GM12874 (cell line): ENCODE measurements around the gene ZNF2.
A peak's percentile ranks its signal among the peaks of the same experiment; 100 is the strongest.

Experiments
- CTCF ChIP-seq: IDR thresholded peaks from 2 replicates; pipeline ENCODE4 v1.5.1; 2011; ENCODE audit warnings: low read depth, mild to moderate bottlenecking, control low read depth, low read length, moderate library complexity; ENCODE audit not compliant: insufficient read depth

ZNF2 gene

DNA sequence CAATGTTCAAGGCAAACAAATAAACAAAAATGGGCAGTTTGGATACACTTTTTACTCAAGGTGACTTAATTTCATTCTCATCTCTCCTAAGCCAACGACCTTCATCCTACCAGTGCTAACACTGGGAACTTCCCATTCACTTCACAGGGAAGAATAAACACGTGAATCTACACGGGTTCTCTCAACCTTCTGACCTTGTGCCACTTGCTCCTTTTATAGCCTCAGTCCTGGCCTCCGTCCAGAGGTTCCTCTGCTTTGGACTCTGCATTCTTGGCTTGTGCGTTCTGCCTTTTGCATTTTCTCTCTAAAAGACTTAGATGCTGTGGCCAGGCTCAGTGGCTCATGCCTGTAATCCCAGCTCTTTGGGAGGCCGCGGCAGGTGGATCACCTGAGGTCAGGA, 13.8 kb downstream of the ZNF2 start:
- no peak for TF ChIP-seq CTCF

- TF ChIP-seq CTCF = no peak
Observed at GRCh38 chr2:95181774-95182173, 16.2 kb downstream of the ZNF2 start.

- no peak for TF ChIP-seq CTCF
Observed at GRCh38 chr2:95185197-95185596, 19.6 kb downstream of the ZNF2 start.

GRCh38 chr2:95185973-95186372, 20.4 kb downstream of the ZNF2 start:
- no peak for TF ChIP-seq CTCF

GRCh38 chr2:95192956-95193355, 27.3 kb downstream of the ZNF2 start:
- TF ChIP-seq CTCF = peak; percentile 52

DNA sequence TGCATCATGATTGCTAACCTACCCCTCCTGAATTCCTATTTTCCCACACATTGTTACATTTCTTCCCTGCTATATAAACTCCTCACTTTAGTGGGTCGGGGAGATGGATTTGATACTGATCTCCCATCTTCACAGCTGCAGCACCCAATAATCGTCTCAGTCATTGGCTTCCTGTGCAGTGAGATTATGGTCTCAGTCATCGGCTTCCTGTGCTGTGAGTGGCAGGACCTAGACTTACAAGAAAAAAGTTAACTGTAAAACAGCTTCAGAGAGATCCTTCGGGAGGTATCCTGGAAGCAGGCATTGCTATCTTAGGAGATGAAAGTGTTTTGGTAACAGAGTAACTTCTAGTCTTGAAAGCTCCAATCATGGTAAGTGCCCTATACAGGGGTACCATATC, 38.3 kb downstream of the ZNF2 start:
- no peak for TF ChIP-seq CTCF

- no peak for TF ChIP-seq CTCF
Observed at GRCh38 chr2:95204396-95204795, 38.8 kb downstream of the ZNF2 start.

- no peak for TF ChIP-seq CTCF
Observed at GRCh38 chr2:95206096-95206495, 40.5 kb downstream of the ZNF2 start.
